HepG2 (cell line): ENCODE results near the gene NYNRIN. TPM values are rescaled to one million over a fixed set of nuclear protein-coding genes. Genes with fewer than 3 reads are reported as not detected.
A peak's percentile ranks its signal among the peaks of the same experiment; 100 is the strongest.

Experiments used
- ATAC-seq: fragments of 200-7000 bp; cut with Tn5 transposase; 3 replicates; pipeline ENCODE4 v1.9.1; 2020; ENCODE audit warnings: mild to moderate bottlenecking, moderate library complexity
- BruUV-seq: library from RNA; stranded (reverse); fragments of 400-500 nt; replicated peaks from 2 replicates; lab custom pipeline; 2021; lab: Mats Ljungman, UMichigan
- CTCF ChIA-PET: fragments of 300-600 bp; formaldehyde crosslinking; extraction: SDS; loops from one replicate; lab custom pipeline; 2021; ENCODE audit warnings: low total read pairs, inconsistent platforms, low intra/inter-chr PET ratio; lab: Yijun Ruan, JAX
- POLR2A ChIA-PET: fragments of 350-600 bp; sonication (Branson Sonifier 250); formaldehyde crosslinking; loops from one replicate; lab custom pipeline; 2020; ENCODE audit warnings: antibody characterized with exemption, inconsistent platforms; lab: Yijun Ruan, JAX
- DNase-seq: peaks from one replicate; pipeline ENCODE4 v3.0.0-alpha.2; 2015; ENCODE audit warnings: low spot score
- FAIRE-seq: peaks from 3 replicates; lab custom pipeline; 2011; peaks lifted over from hg19 to GRCh38; lab: Jason Lieb, UNC
- H2AFZ ChIP-seq: one replicate; pipeline ENCODE4 v1.6.1; 2011; ENCODE audit warnings: low read length, inconsistent platforms
- H3K27ac ChIP-seq: fragments of 300-600 bp; 3 replicates; pipeline ENCODE4 v1.8.0; 2011; ENCODE audit warnings: mixed run types, mild to moderate bottlenecking, mixed read lengths, low read length, inconsistent platforms; ENCODE audit not compliant: insufficient read depth; ENCODE audit errors: extremely low read length
- H3K27me3 ChIP-seq, 2 experiments: fragments of 200-600 bp in 1 of 2; 2 replicates in 1 of 2; 3 replicates in 1 of 2; pipeline versions ENCODE4 v1.6.0 to v1.8.0; 2011; ENCODE audit warnings: low read length in 2 of 2, mild to moderate bottlenecking in 2 of 2, moderate library complexity in 2 of 2, inconsistent platforms in 1 of 2; ENCODE audit not compliant: insufficient read depth in 2 of 2, control insufficient read depth in 1 of 2
- H3K36me3 ChIP-seq, 2 experiments: fragments of 200-600 bp in 1 of 2; replicated peaks in 1 of 2; 2 replicates in 1 of 2; 3 replicates in 1 of 2; pipeline versions ENCODE4 v1.5.1 to v1.8.0; 2011; ENCODE audit warnings: low read length in 2 of 2, inconsistent platforms in 1 of 2; ENCODE audit not compliant: insufficient read depth in 2 of 2, control insufficient read depth in 1 of 2
- H3K4me1 ChIP-seq: 2 replicates; pipeline ENCODE4 v1.5.1; 2012; ENCODE audit warnings: low read length, inconsistent platforms; ENCODE audit not compliant: insufficient read depth
- H3K4me2 ChIP-seq: 2 replicates; pipeline ENCODE4 v1.6.0; 2011; ENCODE audit warnings: low read depth, low read length, inconsistent platforms
- H3K4me3 ChIP-seq, 3 experiments: fragments of 200-600 bp in 1 of 3; sonication (generic), shearing (Covaris generic) in 1 of 3; replicated peaks in 1 of 3; 2 replicates each; pipeline ENCODE4 v1.5.1; 2011 to 2016; ENCODE audit warnings: low read length in 3 of 3, inconsistent platforms in 2 of 3, low read depth in 2 of 3, mild to moderate bottlenecking in 2 of 3, control low read depth in 1 of 3, mixed read lengths in 1 of 3; ENCODE audit not compliant: insufficient read depth in 1 of 3
- H3K79me2 ChIP-seq: one replicate; pipeline ENCODE4 v1.6.1; 2011; ENCODE audit warnings: low read length, inconsistent platforms; ENCODE audit not compliant: insufficient read depth
- H3K9ac ChIP-seq: 2 replicates; pipeline ENCODE4 v1.6.0; 2011; ENCODE audit warnings: mild to moderate bottlenecking, low read depth, low read length, inconsistent platforms; ENCODE audit not compliant: insufficient read depth
- H3K9me3 ChIP-seq: 2 replicates; pipeline ENCODE4 v1.5.1; 2012; ENCODE audit warnings: mild to moderate bottlenecking, low read length
- H4K20me1 ChIP-seq: 2 replicates; pipeline ENCODE4 v1.6.0; 2011; ENCODE audit warnings: inconsistent platforms, mild to moderate bottlenecking, low read length, moderate library complexity; ENCODE audit not compliant: insufficient read depth
- ARNT ChIP-seq: fragments of 450-650 bp; IDR thresholded peaks from 2 replicates; pipeline ENCODE4 v1.6.1; 2017
- FOSL2 ChIP-seq: sonication (generic); formaldehyde crosslinking; IDR thresholded peaks from 2 replicates; pipeline ENCODE4 v1.4.0; 2020; ENCODE audit warnings: missing genetic modification reagents
- NBN ChIP-seq: fragments of 450-650 bp; conservative IDR thresholded peaks from 2 replicates; pipeline ENCODE4 v1.6.1; 2017
- NFRKB ChIP-seq: fragments of 450-650 bp; IDR thresholded peaks from 2 replicates; pipeline ENCODE4 v1.6.1; 2017
- PRDM15 ChIP-seq: sonication (generic); formaldehyde crosslinking; IDR thresholded peaks from 2 replicates; pipeline ENCODE4 v1.4.0; 2020; ENCODE audit warnings: missing genetic modification reagents
- RAD21 ChIP-seq: fragments of 450-650 bp; formaldehyde crosslinking; IDR thresholded peaks from 2 replicates; pipeline ENCODE4 v1.5.0; 2020; ENCODE audit warnings: mild to moderate bottlenecking
- STAG1 ChIP-seq: sonication (generic); formaldehyde crosslinking; IDR thresholded peaks from 2 replicates; pipeline ENCODE4 v1.4.0; 2020; ENCODE audit warnings: missing genetic modification reagents
- ZNF501 ChIP-seq: sonication (generic); formaldehyde crosslinking; IDR thresholded peaks from 2 replicates; pipeline ENCODE4 v1.5.1; 2020; ENCODE audit warnings: mild to moderate bottlenecking, moderate library complexity, missing genetic modification reagents
- ZNF597 ChIP-seq: sonication (generic); formaldehyde crosslinking; IDR thresholded peaks from 2 replicates; pipeline ENCODE4 v1.5.0; 2020; ENCODE audit warnings: missing genetic modification reagents
- WGBS: methylation state at CpG from one replicate; pipeline ENCODE4 v1.1.6; 2017; ENCODE audit warnings: low lambda C conversion rate; 5-methylcytosine and 5-hydroxymethylcytosine counted together
- in situ Hi-C: cut with HindIII; loops from 2 replicates; pipeline ENCODE4 v1.10.0; 2017; ENCODE audit warnings: low pct_unique_long_range_greater_than_20kb; ENCODE audit not compliant: extremely low pct_ligation_motif_present
- intact Hi-C: fragments of 100-400 bp; cut with micrococcal nuclease; formaldehyde crosslinking; loops from one replicate; pipeline ENCODE4 v1.10.0; 2022; ENCODE audit not compliant: unreplicated experiment
- polyA plus RNA-seq, 8 experiments: library from polyadenylated mRNA; depleted of rRNA in 3 of 8; stranded (reverse) in 7 of 8; unstranded in 1 of 8; fragments of >200 nt; fragmentation: Illumina TruSeq in 4 of 8; extraction: Trizol in 4 of 8; gene quantifications; 2 replicates each; pipeline versions ENCODE4 v1.2.1 to v1.2.3, GENCODE V29; 2011 to 2016; ENCODE audit warnings: low read depth in 4 of 8, missing spikeins in 1 of 8, mixed read lengths in 1 of 8; ENCODE audit not compliant: insufficient read depth in 1 of 8
- total RNA-seq, 5 experiments: library from RNA; depleted of rRNA; stranded (reverse); fragments of >200 nt; fragmentation: Illumina TruSeq; extraction: Trizol; gene quantifications; 2 replicates each; pipeline ENCODE4 v1.2.3, GENCODE V29; 2016; ENCODE audit warnings: low read depth in 1 of 5
- TF ChIP-seq, protein P1 (sequence below): sonication (generic); formaldehyde crosslinking; IDR thresholded peaks from 2 replicates; pipeline ENCODE4 v1.8.1; 2023; ENCODE audit warnings: missing genetic modification reagents, inconsistent platforms, borderline replicate concordance
- TF ChIP-seq, protein P2 (sequence below): sonication (generic); formaldehyde crosslinking; IDR thresholded peaks from 2 replicates; pipeline ENCODE4 v1.5.0; 2020; ENCODE audit warnings: mild to moderate bottlenecking, missing genetic modification reagents, moderate library complexity

Gene NYNRIN
- total and polyA plus RNA-seq, 2 of the 13 experiments (the other 11 are each of a cell fraction or from before 2014, with no cell fraction given) = 0.63 to 1.1 TPM

DNA sequence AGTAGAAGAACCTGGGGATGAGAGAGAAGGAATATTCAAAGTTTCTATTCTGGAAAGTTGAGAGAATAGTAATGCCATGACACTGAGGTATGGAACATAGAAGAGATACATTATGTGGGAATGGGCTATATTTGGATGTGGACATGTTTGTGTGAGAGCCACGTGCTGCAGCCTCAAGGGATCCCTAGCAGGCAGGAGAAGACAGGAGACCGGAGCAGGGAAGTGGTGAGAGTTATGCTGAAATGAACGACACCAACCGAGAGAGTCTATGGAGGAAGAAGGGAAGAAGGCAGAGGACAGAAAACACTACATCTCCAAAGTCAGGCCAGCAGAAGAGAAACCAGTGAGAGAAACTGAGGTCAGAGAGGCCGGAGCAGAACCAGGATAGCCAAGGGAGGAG is 49.1 kb upstream of the NYNRIN start:
- DNase-seq (no peak), ATAC-seq (no peak)
- BruUV-seq = no TSS peak
- in situ Hi-C loops (no loop called here), intact Hi-C loops (no loop called here)
- peaks cover 10% of the 10 kb centered on the region for H3K4me1 ChIP-seq
- H3K36me3 ChIP-seq = no peaks in the 10 kb centered on the region
- ChIA-PET CTCF (no interaction called here), POLR2A (no interaction called here)
- H3K9me3 ChIP-seq = no peaks in the 10 kb centered on the region
- no peaks in the 10 kb centered on the region for H4K20me1 ChIP-seq
- peaks cover 3 to 14% of the 10 kb centered on the region in 2 experiments; a peak in 2 of 5 replicates for H3K27me3 ChIP-seq
- WGBS = 40% methylated on average over 5 of the region's 5 CpGs
- H3K9ac ChIP-seq = no peak overlapping the region
- H2AFZ ChIP-seq = no peak overlapping the region
- TF ChIP-seq ARNT (0 out of 2 replicates have a peak, but pooled peaks have one; percentile 64), NFRKB (peak; percentile 31; the same call in 1 of the 2 replicates), ZNF501 (CRISPR knock-in tag) (no peak), NBN (0 out of 2 replicates have a peak, but pooled peaks have one; percentile 58), FOSL2 (CRISPR knock-in tag) (no peak)
- TF ChIP-seq, all 625 proteins: peak for 3
- H3K4me3 ChIP-seq = no peak overlapping the region
- no peaks in the 10 kb centered on the region for H3K79me2 ChIP-seq
- H3K27ac ChIP-seq = no peak overlapping the region
- no peak for FAIRE-seq
- H3K4me2 ChIP-seq = no peak overlapping the region

GRCh38 chr14:24351517-24351916 is 47.3 kb upstream of the NYNRIN start:
- no TSS peak for BruUV-seq
- no peak for DNase-seq
- Histone ChIP-seq H3K9me3 (no peaks in the 10 kb centered on the region), H3K4me2 (no peak overlapping the region), H3K79me2 (no peaks in the 10 kb centered on the region), H4K20me1 (no peaks in the 10 kb centered on the region), H3K27me3 (peaks cover 4 to 14% of the 10 kb centered on the region in 2 experiments; a peak in 2 of 5 replicates), H3K4me3 (no peak overlapping the region), H2AFZ (no peak overlapping the region), H3K27ac (no peak overlapping the region), H3K36me3 (no peaks in the 10 kb centered on the region), H3K4me1 (peaks cover 10% of the 10 kb centered on the region), H3K9ac (no peak overlapping the region)
- ChIA-PET CTCF (no interaction called here), POLR2A (interaction anchor here (1.0 to 2.3 kb wide), 4 partner anchors 18 to 91 kb away, joined by 3 to 10 read pairs (median 4); partner anchors contain the start of genes CBLN3 and KHNYN)
- intact Hi-C loops = no loop called here
- 6% methylated on average over 4 of the region's 4 CpGs for WGBS
- in situ Hi-C loops = no loop called here
- FAIRE-seq = no peak
- ATAC-seq = peak; percentile 68
- TF ChIP-seq, protein P1, sequence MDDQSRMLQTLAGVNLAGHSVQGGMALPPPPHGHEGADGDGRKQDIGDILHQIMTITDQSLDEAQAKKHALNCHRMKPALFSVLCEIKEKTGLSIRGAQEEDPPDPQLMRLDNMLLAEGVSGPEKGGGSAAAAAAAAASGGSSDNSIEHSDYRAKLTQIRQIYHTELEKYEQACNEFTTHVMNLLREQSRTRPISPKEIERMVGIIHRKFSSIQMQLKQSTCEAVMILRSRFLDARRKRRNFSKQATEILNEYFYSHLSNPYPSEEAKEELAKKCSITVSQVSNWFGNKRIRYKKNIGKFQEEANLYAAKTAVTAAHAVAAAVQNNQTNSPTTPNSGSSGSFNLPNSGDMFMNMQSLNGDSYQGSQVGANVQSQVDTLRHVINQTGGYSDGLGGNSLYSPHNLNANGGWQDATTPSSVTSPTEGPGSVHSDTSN (CRISPR knock-in tag) = no peak
- TF ChIP-seq ZNF597 = no peak
- TF ChIP-seq, protein P2, sequence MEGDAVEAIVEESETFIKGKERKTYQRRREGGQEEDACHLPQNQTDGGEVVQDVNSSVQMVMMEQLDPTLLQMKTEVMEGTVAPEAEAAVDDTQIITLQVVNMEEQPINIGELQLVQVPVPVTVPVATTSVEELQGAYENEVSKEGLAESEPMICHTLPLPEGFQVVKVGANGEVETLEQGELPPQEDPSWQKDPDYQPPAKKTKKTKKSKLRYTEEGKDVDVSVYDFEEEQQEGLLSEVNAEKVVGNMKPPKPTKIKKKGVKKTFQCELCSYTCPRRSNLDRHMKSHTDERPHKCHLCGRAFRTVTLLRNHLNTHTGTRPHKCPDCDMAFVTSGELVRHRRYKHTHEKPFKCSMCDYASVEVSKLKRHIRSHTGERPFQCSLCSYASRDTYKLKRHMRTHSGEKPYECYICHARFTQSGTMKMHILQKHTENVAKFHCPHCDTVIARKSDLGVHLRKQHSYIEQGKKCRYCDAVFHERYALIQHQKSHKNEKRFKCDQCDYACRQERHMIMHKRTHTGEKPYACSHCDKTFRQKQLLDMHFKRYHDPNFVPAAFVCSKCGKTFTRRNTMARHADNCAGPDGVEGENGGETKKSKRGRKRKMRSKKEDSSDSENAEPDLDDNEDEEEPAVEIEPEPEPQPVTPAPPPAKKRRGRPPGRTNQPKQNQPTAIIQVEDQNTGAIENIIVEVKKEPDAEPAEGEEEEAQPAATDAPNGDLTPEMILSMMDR (CRISPR knock-in tag) = peak; percentile 25; the same call in 1 of the 2 replicates
- peak; percentile 8; the same call in 1 of the 2 replicates for TF ChIP-seq STAG1 (CRISPR knock-in tag)
- 0 out of 2 replicates have a peak, but pooled peaks have one; percentile 15 for TF ChIP-seq RAD21
- peak; percentile 94 for TF ChIP-seq PRDM15 (CRISPR knock-in tag)
